GM18907 (cell line): Measurements from ENCODE around the gene EPS8L1.

ENCODE experiments used
- ATAC-seq: cut with Tn5 transposase; IDR thresholded peaks from one replicate; pipeline ENCODE4 v1.9.1; 2021; ENCODE audit warnings: mild to moderate bottlenecking, moderate library complexity; ENCODE audit not compliant: unreplicated experiment

EPS8L1 gene

DNA sequence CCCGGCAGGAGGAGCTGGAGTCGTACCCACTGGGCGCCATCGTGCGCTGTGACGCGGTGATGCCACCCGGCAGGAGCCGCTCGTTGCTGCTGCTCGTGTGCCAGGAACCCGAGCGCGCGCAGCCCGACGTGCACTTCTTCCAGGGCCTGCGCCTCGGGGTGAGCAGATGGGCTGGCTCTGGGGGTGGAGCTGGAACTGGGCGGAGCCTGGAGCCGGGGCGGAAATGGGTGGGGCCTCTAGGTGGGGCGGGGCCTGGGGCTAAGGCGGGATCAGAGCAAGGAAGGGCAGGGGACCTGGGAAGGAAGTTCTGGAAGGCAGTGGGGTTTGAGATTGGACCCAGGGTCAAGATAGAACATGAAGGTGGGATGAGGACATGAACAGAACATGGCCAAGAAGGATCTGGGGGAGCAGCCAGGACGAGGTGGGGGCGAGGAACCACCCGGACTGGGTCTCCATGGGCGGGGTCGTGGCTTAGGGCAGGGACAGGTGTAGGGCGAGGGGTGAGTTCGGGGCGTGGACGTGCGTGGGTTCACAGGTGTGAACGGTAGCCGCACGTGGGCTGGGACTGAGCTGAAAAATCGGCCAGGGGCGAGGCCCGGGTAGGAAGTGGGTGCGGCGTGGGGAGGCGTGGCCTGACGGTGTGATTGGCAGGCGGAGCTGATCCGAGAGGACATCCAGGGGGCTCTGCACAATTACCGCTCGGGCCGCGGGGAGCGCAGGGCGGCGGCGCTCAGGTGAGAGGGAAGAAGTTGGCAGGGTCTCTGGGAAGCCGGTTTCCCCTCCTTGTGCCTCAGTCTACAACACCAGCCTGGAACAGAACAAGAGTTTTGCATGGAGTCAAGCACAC lies 4.7 kb downstream of the EPS8L1 start:
- no peak for ATAC-seq

GRCh38 chr19:55080968-55081769 lies 5.5 kb downstream of the EPS8L1 start:
- ATAC-seq = peak; percentile 71

- ATAC-seq = no peak
These were observed 6.0 kb downstream of the EPS8L1 start for GRCh38 chr19:55081770-55082019.

GRCh38 chr19:55082020-55082851 lies 6.6 kb downstream of the EPS8L1 start:
- no peak for ATAC-seq

- no peak for ATAC-seq
These were observed 7.6 kb downstream of the EPS8L1 start for GRCh38 chr19:55083004-55083850.

DNA sequence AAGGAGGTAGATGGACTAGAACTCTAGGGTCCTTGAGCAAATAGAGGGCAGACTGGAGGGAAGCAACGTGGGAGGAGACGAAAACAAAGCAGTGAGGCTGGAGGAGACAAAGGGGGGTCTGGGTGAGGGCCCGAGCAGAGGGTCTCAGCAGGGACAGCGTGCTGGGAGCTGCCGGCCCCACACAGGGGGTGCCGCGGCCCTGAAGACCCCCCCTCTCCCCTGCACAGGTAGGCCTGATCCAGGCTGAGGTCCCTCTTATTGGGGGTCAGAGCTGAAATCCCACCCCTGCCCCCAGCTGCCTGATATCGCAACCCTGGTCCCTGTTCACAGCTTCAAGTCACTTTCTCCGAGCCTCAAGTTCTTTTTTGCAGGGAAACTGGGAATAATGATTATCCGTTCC lies 8.7 kb downstream of the EPS8L1 start:
- no peak for ATAC-seq

GRCh38 chr19:55085923-55086715 lies 10.4 kb downstream of the EPS8L1 start:
- ATAC-seq = no peak

DNA sequence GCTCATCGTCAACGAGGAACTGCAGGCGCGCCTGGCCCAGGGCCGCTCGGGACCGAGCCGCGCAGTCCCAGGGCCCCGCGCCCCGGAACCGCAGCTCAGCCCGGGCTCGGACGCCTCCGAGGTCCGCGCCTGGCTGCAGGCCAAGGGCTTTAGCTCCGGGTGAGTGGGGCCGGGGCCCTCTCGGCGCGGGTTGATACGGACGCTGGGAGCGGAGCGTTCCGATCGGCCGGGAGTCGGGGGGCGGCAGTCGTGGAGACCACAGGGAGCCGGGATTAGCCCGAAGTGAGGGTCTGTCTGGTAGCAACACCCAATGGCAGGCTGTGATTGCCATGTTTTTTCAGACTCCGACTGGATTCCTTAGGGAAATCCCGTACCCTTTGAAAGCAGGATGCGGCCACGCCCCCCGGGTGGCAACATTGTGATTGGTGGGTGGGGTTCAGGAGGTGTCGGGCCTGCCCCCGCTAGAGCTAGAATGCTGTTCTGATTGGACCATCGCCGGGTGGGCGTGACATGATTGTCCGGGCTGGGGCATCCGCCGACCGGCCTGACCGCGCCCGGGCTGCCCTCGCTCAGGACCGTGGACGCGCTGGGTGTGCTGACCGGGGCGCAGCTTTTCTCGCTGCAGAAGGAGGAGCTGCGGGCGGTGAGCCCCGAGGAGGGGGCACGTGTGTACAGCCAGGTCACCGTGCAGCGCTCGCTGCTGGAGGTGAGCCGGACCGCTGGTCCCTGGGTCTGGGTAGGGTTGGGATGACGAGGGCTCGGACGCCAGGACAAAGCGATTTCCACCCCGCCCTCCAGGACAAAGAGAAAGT lies 11.3 kb downstream of the EPS8L1 start:
- ATAC-seq = no peak

GRCh38 chr19:55087542-55087901 lies 11.9 kb downstream of the EPS8L1 start:
- ATAC-seq = no peak

DNA sequence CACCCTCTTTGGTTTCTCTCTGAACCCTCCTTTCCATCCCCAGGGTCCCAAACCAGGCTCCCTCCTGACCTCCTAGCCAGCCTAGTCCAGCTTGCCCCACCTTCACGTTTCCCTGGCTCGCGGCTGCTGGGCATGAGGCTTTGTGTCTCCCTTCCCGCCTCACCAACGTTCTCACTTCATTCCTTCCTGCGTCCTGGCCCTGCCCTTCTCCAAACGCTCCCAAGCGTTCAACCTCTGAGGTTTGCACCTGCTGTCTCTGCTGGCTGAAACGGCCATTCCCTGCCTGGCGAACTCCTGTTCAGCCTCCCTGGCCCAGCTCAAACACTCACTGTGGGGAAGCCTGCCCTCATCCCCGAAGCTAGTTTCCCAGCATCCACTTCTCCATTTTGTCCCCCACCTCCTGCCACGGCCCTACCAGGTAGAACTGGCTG lies 12.4 kb downstream of the EPS8L1 start:
- ATAC-seq = no peak

- no peak for ATAC-seq
These were observed 13.1 kb downstream of the EPS8L1 start for GRCh38 chr19:55088543-55089341.

DNA sequence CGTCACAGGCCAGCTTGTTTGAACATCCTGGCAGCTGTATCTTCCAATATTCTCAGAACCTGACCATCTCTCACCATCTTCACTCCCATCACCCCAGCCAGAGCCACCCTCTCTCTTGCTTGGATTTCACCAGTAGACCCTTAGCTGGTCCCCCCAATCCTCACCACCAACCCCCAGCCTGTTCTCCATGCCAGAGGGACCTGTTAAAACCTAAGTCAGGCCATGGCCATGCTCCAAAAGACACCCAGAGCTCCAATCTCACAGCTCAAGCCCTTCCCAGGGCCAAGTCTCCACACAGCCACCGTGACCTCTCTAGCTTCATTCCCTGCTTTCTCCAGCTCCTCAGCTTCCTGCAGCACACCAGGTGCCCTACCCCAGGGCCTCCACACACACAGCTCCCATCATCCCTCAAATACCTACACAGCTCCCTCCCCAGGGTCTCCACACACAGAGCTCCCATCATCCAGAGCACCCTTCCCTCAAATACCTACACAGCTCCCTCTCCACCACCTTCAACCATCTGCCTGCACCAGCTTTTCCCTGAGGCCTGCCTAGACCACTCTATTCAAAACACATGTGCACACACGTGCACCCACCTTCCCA lies 13.8 kb downstream of the EPS8L1 start:
- no peak for ATAC-seq

GRCh38 chr19:55090564-55090963 lies 14.9 kb downstream of the EPS8L1 start:
- no peak for ATAC-seq

- ATAC-seq = no peak
These were observed 15.6 kb downstream of the EPS8L1 start for GRCh38 chr19:55091126-55091910.

GRCh38 chr19:55091955-55092354 lies 16.3 kb downstream of the EPS8L1 start:
- no peak for ATAC-seq

GRCh38 chr19:55092423-55093318 lies 17.0 kb downstream of the EPS8L1 start:
- ATAC-seq = no peak
